ENCODE results near the gene SUGCT. TPM values are rescaled to one million over a fixed set of nuclear protein-coding genes. Genes with fewer than 3 reads are reported as not detected.

SUGCT gene
- total and polyA plus RNA-seq, 2 of the 8 experiments (the other 6 are each of a cell fraction or from before 2014, with no cell fraction given), result 2.8 to 5.4 TPM

- no peak overlapping the region for H3K9ac ChIP-seq (replicated peaks in 1 of 4; ENCODE audit: extremely low read depth in 1 of 4, low read depth in 3 of 4, low read length in 3 of 4)
- H3K27ac ChIP-seq (ENCODE audit: low read depth, low read length), result no peak overlapping the region
- DNase-seq (ENCODE audit: low read depth in 1 of 2, low spot score in 2 of 2) (no peak), FAIRE-seq (no peak)
- no peak overlapping the region for H3K4me3 ChIP-seq (ENCODE audit: extremely low read depth in 1 of 4, insufficient read depth in 2 of 4, low read depth in 3 of 4, low read length in 4 of 4)
- ChIA-PET CTCF (ENCODE audit: partially characterized antibody) (no interaction called here), POLR2A (ENCODE audit: partially characterized antibody) (no interaction called here)
- no peaks in the 10 kb centered on the region for H3K27me3 ChIP-seq (replicated peaks in 1 of 4; ENCODE audit: control insufficient read depth in 3 of 4, extremely low read depth in 1 of 4, insufficient read depth in 3 of 4, low read length in 3 of 4)
- H4K8ac ChIP-seq (ENCODE audit: extremely low read depth, insufficient read depth, low read length), result no peak overlapping the region
- no peak overlapping the region for H3K4me2 ChIP-seq (ENCODE audit: insufficient read depth in 1 of 2, low read depth in 2 of 2, low read length in 2 of 2)
- H3K4me1 ChIP-seq (replicated peaks in 1 of 4; ENCODE audit: control insufficient read depth in 3 of 4, insufficient read depth in 4 of 4, low read length in 3 of 4), result no peaks in the 10 kb centered on the region
- H2BK20ac ChIP-seq (ENCODE audit: low read length), result no peak overlapping the region
- no peak overlapping the region for H3K4ac ChIP-seq (replicated peaks; ENCODE audit: insufficient read length, low read depth, low read length)
- no peak overlapping the region for H3K14ac ChIP-seq (ENCODE audit: insufficient read length)
- H3K56ac ChIP-seq (replicated peaks; ENCODE audit: insufficient read length, low read depth, low read length), result no peak overlapping the region
- H2BK15ac ChIP-seq (ENCODE audit: low read length), result no peak overlapping the region
- H3K36me3 ChIP-seq (ENCODE audit: control insufficient read depth in 2 of 4, insufficient read depth in 4 of 4, low read length in 3 of 4), result no peaks in the 10 kb centered on the region
- no peak overlapping the region for H4K5ac ChIP-seq (ENCODE audit: insufficient read length, low read depth, low read length)
- H3K79me1 ChIP-seq (ENCODE audit: low read depth, low read length), result no peaks in the 10 kb centered on the region
- H4K91ac ChIP-seq (replicated peaks; ENCODE audit: insufficient read length, low read length), result no peak overlapping the region
- H3K9me3 ChIP-seq (ENCODE audit: insufficient read depth in 2 of 2, low read depth in 1 of 2, low read length in 1 of 2), result no peaks in the 10 kb centered on the region
- no peak overlapping the region for H2AFZ ChIP-seq (ENCODE audit: low read length)
- H3K23me2 ChIP-seq (ENCODE audit: low read depth, low read length), result no peaks in the 10 kb centered on the region
- no peak overlapping the region for H3K18ac ChIP-seq (ENCODE audit: extremely low read depth, low read length)
- no peak for TF ChIP-seq CHD1 (IDR thresholded peaks at IDR 0.05; ENCODE audit: low read depth, low read length)
- TF ChIP-seq CHD2 (IDR thresholded peaks at IDR 0.05; ENCODE audit: low read length), result no peak
- TF ChIP-seq TBP (IDR thresholded peaks at IDR 0.05; ENCODE audit: low read depth, low read length), result no peak
- TF ChIP-seq CBX8 (IDR thresholded peaks at IDR 0.05; ENCODE audit: borderline replicate concordance, low read depth, low read length), result no peak
- TF ChIP-seq MAX (IDR thresholded peaks at IDR 0.05), result no peak
- H2BK120ac ChIP-seq (replicated peaks; ENCODE audit: low read depth, low read length), result no peak overlapping the region
- H2AK5ac ChIP-seq (ENCODE audit: low read depth, low read length), result no peak overlapping the region
- no peaks in the 10 kb centered on the region for H4K20me1 ChIP-seq (replicated peaks in 1 of 2; ENCODE audit: control insufficient read depth in 1 of 2, insufficient read depth in 2 of 2, low read length in 2 of 2)
- H3K23ac ChIP-seq (ENCODE audit: insufficient read length), result no peak overlapping the region
- 92% methylated on average over 2 of the region's 2 CpGs; no CpG with 5 or more reads in 1 of the 2 experiments for WGBS, 2 experiments (ENCODE audit: extremely low coverage in 1 of 2, insufficient coverage in 1 of 2, insufficient read length in 1 of 2, insufficient replicate concordance in 2 of 2, low coverage in 1 of 2, low lambda C conversion rate in 2 of 2, missing lambda C conversion rate in 1 of 2)
- no peak overlapping the region for H2BK5ac ChIP-seq (ENCODE audit: low read depth, low read length)
- no peaks in the 10 kb centered on the region for H3K79me2 ChIP-seq (ENCODE audit: control insufficient read depth in 1 of 2, insufficient read depth in 2 of 2, low read length in 2 of 2)
- no peak overlapping the region for H2BK12ac ChIP-seq (ENCODE audit: low read depth, low read length)
Observed at GRCh38 chr7:40315277-40315676, 180.5 kb downstream of the SUGCT start.
